ENCODE results near the gene CLEC14A.

The CLEC14A gene

GRCh38 chr14:38248321-38249028 is 7.4 kb downstream of the CLEC14A start:
- DNase-seq: no peak

GRCh38 chr14:38243696-38244240 is 12.1 kb downstream of the CLEC14A start:
- DNase-seq: no peak

GRCh38 chr14:38238878-38239277 is 17.0 kb downstream of the CLEC14A start:
- no peak for DNase-seq

GRCh38 chr14:38238332-38238731 is 17.6 kb downstream of the CLEC14A start:
- no peak for DNase-seq

GRCh38 chr14:38233218-38233617 is 22.7 kb downstream of the CLEC14A start:
- DNase-seq: no peak

- DNase-seq: no peak
Measured at GRCh38 chr14:38226366-38226765, 29.5 kb downstream of the CLEC14A start.

- no peak for DNase-seq
Measured at GRCh38 chr14:38225946-38226345, 29.9 kb downstream of the CLEC14A start.

GRCh38 chr14:38224338-38224737 is 31.6 kb downstream of the CLEC14A start:
- no peak for DNase-seq

- DNase-seq: no peak
Measured at GRCh38 chr14:38221077-38221476, 34.8 kb downstream of the CLEC14A start.

GRCh38 chr14:38217553-38217952 is 38.3 kb downstream of the CLEC14A start:
- no peak for DNase-seq

- DNase-seq: no peak
Measured at GRCh38 chr14:38213001-38213400, 42.9 kb downstream of the CLEC14A start.

- DNase-seq: no peak
Measured at GRCh38 chr14:38212111-38212510, 43.8 kb downstream of the CLEC14A start.

- no peak for DNase-seq
Measured at GRCh38 chr14:38211255-38211735, 44.6 kb downstream of the CLEC14A start.

GRCh38 chr14:38210587-38211216 is 45.2 kb downstream of the CLEC14A start:
- no peak for DNase-seq

- DNase-seq: no peak
Measured at GRCh38 chr14:38209572-38210557, 46.0 kb downstream of the CLEC14A start.

GRCh38 chr14:38208618-38209562 is 47.0 kb downstream of the CLEC14A start:
- DNase-seq: no peak

GRCh38 chr14:38207736-38208617 is 47.9 kb downstream of the CLEC14A start, which contains the start of gene SSTR1:
Gene SSTR1 (plus strand): TSS chr14:38207904. CDS start chr14:38209390, 1,486 bp downstream.
- DNase-seq: no peak

- DNase-seq: no peak
Measured at GRCh38 chr14:38207377-38207735, 48.5 kb downstream of the CLEC14A start.

- DNase-seq: no peak
Measured at GRCh38 chr14:38206689-38207376, 49.1 kb downstream of the CLEC14A start.
